Measurements from ENCODE around the gene PLXNA4. TPM values are rescaled to one million over a fixed set of nuclear protein-coding genes. Genes with fewer than 3 reads are reported as not detected.

The PLXNA4 gene
- total RNA-seq, 1 experiment from 2014 or later, result not detected

GRCh38 chr7:132398253-132398925, 177.9 kb downstream of the PLXNA4 start:
- Histone ChIP-seq H3K27me3 (ENCODE audit: insufficient read depth, low read length) (peaks cover 40% of the 10 kb centered on the region), H3K36me3 (ENCODE audit: control insufficient read depth in 1 of 2, insufficient read depth in 2 of 2, low read length in 2 of 2) (no peaks in the 10 kb centered on the region), H3K9me3 (ENCODE audit: control insufficient read depth in 1 of 2, insufficient read depth in 1 of 2, low read depth in 1 of 2, low read length in 2 of 2) (no peaks in the 10 kb centered on the region), H3K9ac (ENCODE audit: low read length) (no peak overlapping the region), H2AFZ (ENCODE audit: low read depth, low read length, poor library complexity, severe bottlenecking) (no peak overlapping the region), H4K20me1 (ENCODE audit: insufficient read depth) (no peaks in the 10 kb centered on the region), H3K79me2 (ENCODE audit: insufficient read depth, low read length) (no peaks in the 10 kb centered on the region), H3K27ac (ENCODE audit: low read depth, low read length) (no peak overlapping the region), H3K4me1 (ENCODE audit: control insufficient read depth in 1 of 2, insufficient read depth in 2 of 2, low read length in 2 of 2) (no peaks in the 10 kb centered on the region), H3K9me2 (ENCODE audit: insufficient read depth) (no peaks in the 10 kb centered on the region), H3K4me3 (replicated peaks in 1 of 2; ENCODE audit: low read depth in 1 of 2, low read length in 2 of 2) (no peak overlapping the region), H3K4me2 (ENCODE audit: low read length) (no peak overlapping the region)
- POLR2A ChIA-PET, result no interaction called here
- no peak for ATAC-seq
- intact Hi-C loops (cut with micrococcal nuclease), result no loop called here
- RAD21 ChIA-PET (ENCODE audit: low non-redundant PET in 1 of 2, low total read pairs in 2 of 2, uncharacterized antibody in 2 of 2, unreplicated experiment in 2 of 2), result no interaction called here
- TF ChIP-seq REST (IDR thresholded peaks at IDR 0.05; ENCODE audit: low read depth) (no peak), RAD21 (IDR thresholded peaks at IDR 0.05; ENCODE audit: low read depth) (no peak), EZH2 (IDR thresholded peaks at IDR 0.05) (no peak)
- CTCF ChIA-PET, result no interaction called here
- DNase-seq (ENCODE audit: low read depth, low spot score), result no peak
- no TSS peak for BruUV-seq (replicated peaks)

- intact Hi-C loops (cut with micrococcal nuclease), result no loop called here
- Histone ChIP-seq H3K4me1 (ENCODE audit: control insufficient read depth in 1 of 2, insufficient read depth in 2 of 2, low read length in 2 of 2) (no peaks in the 10 kb centered on the region), H4K20me1 (ENCODE audit: insufficient read depth) (no peaks in the 10 kb centered on the region), H3K4me2 (ENCODE audit: low read length) (no peak overlapping the region), H3K9me3 (ENCODE audit: control insufficient read depth in 1 of 2, insufficient read depth in 1 of 2, low read depth in 1 of 2, low read length in 2 of 2) (no peaks in the 10 kb centered on the region), H3K9ac (ENCODE audit: low read length) (no peak overlapping the region), H3K79me2 (ENCODE audit: insufficient read depth, low read length) (no peaks in the 10 kb centered on the region), H3K9me2 (ENCODE audit: insufficient read depth) (no peaks in the 10 kb centered on the region), H3K4me3 (replicated peaks in 1 of 2; ENCODE audit: low read depth in 1 of 2, low read length in 2 of 2) (no peak overlapping the region), H3K27ac (ENCODE audit: low read depth, low read length) (no peak overlapping the region), H3K36me3 (ENCODE audit: control insufficient read depth in 1 of 2, insufficient read depth in 2 of 2, low read length in 2 of 2) (no peaks in the 10 kb centered on the region), H3K27me3 (ENCODE audit: insufficient read depth, low read length) (peaks cover 40% of the 10 kb centered on the region), H2AFZ (ENCODE audit: low read depth, low read length, poor library complexity, severe bottlenecking) (no peak overlapping the region)
- DNase-seq (ENCODE audit: low read depth, low spot score) (no peak), ATAC-seq (no peak)
- RAD21 ChIA-PET (ENCODE audit: low non-redundant PET in 1 of 2, low total read pairs in 2 of 2, uncharacterized antibody in 2 of 2, unreplicated experiment in 2 of 2), result no interaction called here
- POLR2A ChIA-PET, result no interaction called here
- no TSS peak for BruUV-seq (replicated peaks)
- CTCF ChIA-PET, result no interaction called here
- TF ChIP-seq YY1 (IDR thresholded peaks at IDR 0.05; ENCODE audit: extremely low read depth, insufficient replicate concordance, low read depth, low read length), result no peak
- TF ChIP-seq ZBTB33 (IDR thresholded peaks at IDR 0.05; ENCODE audit: extremely low read depth, insufficient replicate concordance, low read length), result no peak
- no peak for TF ChIP-seq RAD21 (IDR thresholded peaks at IDR 0.05; ENCODE audit: low read depth)
- TF ChIP-seq REST (IDR thresholded peaks at IDR 0.05; ENCODE audit: low read depth), result no peak
- TF ChIP-seq JUND (IDR thresholded peaks at IDR 0.05), result no peak
- no peak for TF ChIP-seq TCF7L2 (IDR thresholded peaks at IDR 0.05; ENCODE audit: borderline replicate concordance, extremely low read depth, insufficient read depth, insufficient read length)
- TF ChIP-seq ZNF274 (IDR thresholded peaks at IDR 0.05; ENCODE audit: low read depth, low read length), result no peak
- no peak for TF ChIP-seq CEBPB (IDR thresholded peaks at IDR 0.05; ENCODE audit: low read depth)
Observed at GRCh38 chr7:132397070-132397469, 179.2 kb downstream of the PLXNA4 start.
